Prostate gland (tissue), 2 donors: ENCODE results near the gene NINJ1. TPM values are rescaled to one million over a fixed set of nuclear protein-coding genes. Genes with fewer than 3 reads are reported as not detected.

Experiments used
- DNase-seq: peaks from one replicate; pipeline ENCODE4 v3.0.0-alpha.2; 2019; ENCODE audit warnings: low spot score
- H3K27ac ChIP-seq, 2 donors: fragments of 200-600 bp; sonication (generic); 2 replicates each; pipeline ENCODE4 v1.5.1; 2017 to 2019
- H3K27me3 ChIP-seq: fragments of 200-600 bp; sonication (generic); replicated peaks from 2 replicates; pipeline ENCODE4 v1.5.1; 2019; ENCODE audit not compliant: insufficient read depth
- H3K36me3 ChIP-seq, 2 donors: fragments of 200-600 bp; sonication (generic); 1 replicate in 1 of 2; 2 replicates in 1 of 2; pipeline versions ENCODE4 v1.5.1 to v1.8.1; 2017 to 2019
- H3K4me1 ChIP-seq: fragments of 200-600 bp; sonication (generic); replicated peaks from 2 replicates; pipeline ENCODE4 v1.5.1; 2019
- H3K4me3 ChIP-seq, 2 donors: fragments of 200-600 bp; sonication (generic); 2 replicates each; pipeline ENCODE4 v1.5.1; 2017 to 2019
- H3K9me3 ChIP-seq: fragments of 200-600 bp; sonication (generic); 2 replicates; pipeline ENCODE4 v1.5.1; 2017
- POLR2A ChIP-seq: fragments of 450-650 bp; IDR thresholded peaks from one replicate; pipeline ENCODE4 v1.6.1; 2016; ENCODE audit warnings: antibody characterized with exemption, mild to moderate bottlenecking
- POLR2AphosphoS5 ChIP-seq: sonication (generic); formaldehyde crosslinking; IDR thresholded peaks from one replicate; pipeline ENCODE4 v1.6.1; 2017; ENCODE audit warnings: antibody characterized with exemption
- WGBS: methylation state at CpG from one replicate; pipeline ENCODE4 v1.1.5; 2018; 5-methylcytosine and 5-hydroxymethylcytosine counted together
- intact Hi-C: fragments of 100-400 bp; cut with DNase I; formaldehyde crosslinking; loops from one replicate; pipeline ENCODE4 v1.14.2; 2022
- total RNA-seq, 2 donors: library from RNA; depleted of rRNA; stranded (reverse); fragments of >200 nt; gene quantifications; one replicate each; pipeline ENCODE4 v1.1.0, GENCODE V29; 2016
- TF ChIP-seq, protein P1 (sequence below), 4 experiments: fragments of 200-600 bp in 2 of 4; fragments of 450-650 bp in 2 of 4; sonication (generic) in 2 of 4; IDR thresholded peaks; 1 replicate in 3 of 4; 2 replicates in 1 of 4; pipeline ENCODE4 v1.5.1; 2016 to 2019; ENCODE audit warnings: antibody characterized with exemption in 4 of 4, mild to moderate bottlenecking in 2 of 4, moderate library complexity in 2 of 4

The NINJ1 gene
- total RNA-seq, 2 donors from 2014 or later = 139 to 183 TPM

DNA sequence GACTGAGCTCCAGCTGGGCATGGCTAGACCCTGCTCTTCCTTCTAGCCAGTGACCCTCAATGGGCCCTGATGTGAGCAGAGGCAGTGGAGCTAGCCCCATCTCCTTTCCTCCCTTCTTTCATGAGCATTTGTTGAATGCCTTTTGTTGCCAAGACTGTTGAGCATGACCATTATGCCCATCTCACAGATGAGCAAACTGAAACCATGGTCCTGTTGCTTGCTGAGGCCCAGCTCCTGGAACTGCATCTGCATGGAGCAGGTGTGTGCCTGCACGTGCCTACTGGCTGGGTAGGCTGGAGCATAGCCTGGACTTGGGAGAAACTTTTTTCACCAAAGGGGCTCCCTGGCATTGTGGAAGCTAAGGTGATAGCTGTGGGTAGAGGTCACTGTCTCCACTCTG, 46.9 kb upstream of the NINJ1 start:
- Histone ChIP-seq H3K4me3 (no peak overlapping the region), H3K27me3 (no peaks in the 10 kb centered on the region), H3K27ac (no peak overlapping the region), H3K36me3 (no peaks in the 10 kb centered on the region), H3K4me1 (peaks cover 5% of the 10 kb centered on the region), H3K9me3 (no peaks in the 10 kb centered on the region)
- no peak for TF ChIP-seq POLR2AphosphoS5
- TF ChIP-seq POLR2A = no peak
- TF ChIP-seq, protein P1, sequence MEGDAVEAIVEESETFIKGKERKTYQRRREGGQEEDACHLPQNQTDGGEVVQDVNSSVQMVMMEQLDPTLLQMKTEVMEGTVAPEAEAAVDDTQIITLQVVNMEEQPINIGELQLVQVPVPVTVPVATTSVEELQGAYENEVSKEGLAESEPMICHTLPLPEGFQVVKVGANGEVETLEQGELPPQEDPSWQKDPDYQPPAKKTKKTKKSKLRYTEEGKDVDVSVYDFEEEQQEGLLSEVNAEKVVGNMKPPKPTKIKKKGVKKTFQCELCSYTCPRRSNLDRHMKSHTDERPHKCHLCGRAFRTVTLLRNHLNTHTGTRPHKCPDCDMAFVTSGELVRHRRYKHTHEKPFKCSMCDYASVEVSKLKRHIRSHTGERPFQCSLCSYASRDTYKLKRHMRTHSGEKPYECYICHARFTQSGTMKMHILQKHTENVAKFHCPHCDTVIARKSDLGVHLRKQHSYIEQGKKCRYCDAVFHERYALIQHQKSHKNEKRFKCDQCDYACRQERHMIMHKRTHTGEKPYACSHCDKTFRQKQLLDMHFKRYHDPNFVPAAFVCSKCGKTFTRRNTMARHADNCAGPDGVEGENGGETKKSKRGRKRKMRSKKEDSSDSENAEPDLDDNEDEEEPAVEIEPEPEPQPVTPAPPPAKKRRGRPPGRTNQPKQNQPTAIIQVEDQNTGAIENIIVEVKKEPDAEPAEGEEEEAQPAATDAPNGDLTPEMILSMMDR (IDR thresholded peaks at IDR 0.05) = no peak
- intact Hi-C loops = no loop called here
- DNase-seq = no peak
- 93% methylated on average over 1 of the region's 1 CpG for WGBS

DNA sequence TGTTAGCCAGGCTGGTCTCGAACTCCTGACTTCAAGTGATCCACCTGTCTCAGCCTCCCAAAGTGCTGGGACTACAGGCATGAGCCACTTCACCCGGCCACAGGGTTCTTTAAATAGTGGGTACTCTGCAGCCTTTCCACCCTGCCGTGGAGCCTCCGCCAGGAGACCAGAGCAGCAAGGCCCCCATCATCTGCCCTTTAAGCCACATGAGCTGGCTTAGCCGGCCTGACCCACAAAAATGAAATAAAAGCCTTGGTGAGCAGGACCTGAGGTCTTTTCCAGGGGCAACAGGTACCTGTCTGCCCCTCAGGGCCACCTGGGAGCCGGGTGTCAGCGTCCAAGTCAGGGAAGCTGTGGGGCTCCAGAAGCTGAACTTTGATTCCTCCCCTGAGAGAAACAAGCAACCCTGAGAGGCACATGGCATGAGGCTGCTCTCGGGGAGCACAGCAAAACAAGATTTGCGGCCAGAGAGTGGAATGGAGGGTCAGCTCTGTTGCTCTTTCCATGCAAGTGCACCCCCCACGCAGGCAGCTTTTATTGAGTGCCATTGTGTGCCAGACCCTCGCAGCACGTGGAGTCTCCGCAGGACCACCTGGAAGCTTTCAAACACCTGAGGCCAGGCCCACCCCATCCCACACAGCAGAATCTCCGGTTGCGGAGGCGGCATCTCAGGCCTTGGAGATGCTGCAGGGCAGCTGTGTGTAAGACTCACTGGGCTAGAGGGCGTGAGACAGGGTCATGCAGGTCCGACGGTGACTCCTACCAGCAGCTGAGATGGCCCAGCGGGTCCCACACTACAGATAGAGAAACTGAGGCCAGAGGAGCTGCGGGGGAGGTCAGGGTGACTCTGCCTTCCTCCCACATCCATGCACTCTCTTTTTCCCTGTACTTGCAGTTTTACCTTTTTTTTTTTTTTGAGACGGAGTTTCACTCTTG, 45.1 kb upstream of the NINJ1 start:
- TF ChIP-seq POLR2A (no peak), POLR2AphosphoS5 (no peak)
- TF ChIP-seq, protein P1 (IDR thresholded peaks at IDR 0.05) = no peak
- WGBS = 95% methylated on average over 22 of the region's 22 CpGs
- H3K4me3 ChIP-seq = no peak overlapping the region
- intact Hi-C loops = no loop called here
- no peaks in the 10 kb centered on the region for H3K4me1 ChIP-seq
- DNase-seq = no peak
- no peaks in the 10 kb centered on the region for H3K9me3 ChIP-seq
- H3K36me3 ChIP-seq = no peaks in the 10 kb centered on the region
- no peak overlapping the region for H3K27ac ChIP-seq
- no peaks in the 10 kb centered on the region for H3K27me3 ChIP-seq

DNA sequence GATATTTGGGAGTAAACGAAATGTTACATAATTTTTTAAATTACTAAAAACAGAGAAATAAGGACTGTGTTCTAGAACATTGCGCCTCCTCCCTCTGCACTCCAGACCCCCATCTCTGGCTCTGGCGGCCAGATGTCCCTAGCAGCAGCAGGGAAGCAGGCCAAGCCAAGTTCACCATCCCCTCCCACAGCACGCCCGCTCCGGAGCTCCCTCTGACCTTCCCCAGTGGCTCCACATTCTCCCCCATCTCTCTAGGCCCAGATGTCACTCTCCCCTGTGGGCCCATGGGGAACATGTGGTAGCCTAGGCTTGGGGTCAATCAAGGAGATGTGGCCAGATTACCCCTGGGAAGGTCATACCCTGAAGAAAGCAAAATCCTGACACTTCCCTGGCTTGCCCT, 43.6 kb upstream of the NINJ1 start:
- Histone ChIP-seq H3K36me3 (no peaks in the 10 kb centered on the region), H3K4me1 (no peaks in the 10 kb centered on the region), H3K27me3 (no peaks in the 10 kb centered on the region), H3K27ac (no peak overlapping the region), H3K4me3 (no peak overlapping the region), H3K9me3 (no peaks in the 10 kb centered on the region)
- intact Hi-C loops = no loop called here
- TF ChIP-seq POLR2AphosphoS5 (no peak), POLR2A (no peak)
- TF ChIP-seq, protein P1 (IDR thresholded peaks at IDR 0.05) = no peak
- no peak for DNase-seq
- WGBS = 89% methylated on average over 6 of the region's 6 CpGs

- 92% methylated on average over 3 of the region's 3 CpGs for WGBS
Measured at GRCh38 chr9:93174976-93175375, 40.9 kb upstream of the NINJ1 start.

More at GRCh38 chr9:93174976-93175375, 40.9 kb upstream of the NINJ1 start:
- no peak for DNase-seq
- H3K9me3 ChIP-seq = no peaks in the 10 kb centered on the region
- TF ChIP-seq POLR2AphosphoS5 (no peak), POLR2A (no peak)
- TF ChIP-seq, protein P1 (IDR thresholded peaks at IDR 0.05) = no peak
- H3K27me3 ChIP-seq = no peaks in the 10 kb centered on the region
- intact Hi-C loops = no loop called here
- no peak overlapping the region for H3K4me3 ChIP-seq
- H3K4me1 ChIP-seq = no peaks in the 10 kb centered on the region
- no peaks in the 10 kb centered on the region for H3K36me3 ChIP-seq
- no peak overlapping the region for H3K27ac ChIP-seq
